Measurements from ENCODE around the gene GLRX.

Gene GLRX

DNA sequence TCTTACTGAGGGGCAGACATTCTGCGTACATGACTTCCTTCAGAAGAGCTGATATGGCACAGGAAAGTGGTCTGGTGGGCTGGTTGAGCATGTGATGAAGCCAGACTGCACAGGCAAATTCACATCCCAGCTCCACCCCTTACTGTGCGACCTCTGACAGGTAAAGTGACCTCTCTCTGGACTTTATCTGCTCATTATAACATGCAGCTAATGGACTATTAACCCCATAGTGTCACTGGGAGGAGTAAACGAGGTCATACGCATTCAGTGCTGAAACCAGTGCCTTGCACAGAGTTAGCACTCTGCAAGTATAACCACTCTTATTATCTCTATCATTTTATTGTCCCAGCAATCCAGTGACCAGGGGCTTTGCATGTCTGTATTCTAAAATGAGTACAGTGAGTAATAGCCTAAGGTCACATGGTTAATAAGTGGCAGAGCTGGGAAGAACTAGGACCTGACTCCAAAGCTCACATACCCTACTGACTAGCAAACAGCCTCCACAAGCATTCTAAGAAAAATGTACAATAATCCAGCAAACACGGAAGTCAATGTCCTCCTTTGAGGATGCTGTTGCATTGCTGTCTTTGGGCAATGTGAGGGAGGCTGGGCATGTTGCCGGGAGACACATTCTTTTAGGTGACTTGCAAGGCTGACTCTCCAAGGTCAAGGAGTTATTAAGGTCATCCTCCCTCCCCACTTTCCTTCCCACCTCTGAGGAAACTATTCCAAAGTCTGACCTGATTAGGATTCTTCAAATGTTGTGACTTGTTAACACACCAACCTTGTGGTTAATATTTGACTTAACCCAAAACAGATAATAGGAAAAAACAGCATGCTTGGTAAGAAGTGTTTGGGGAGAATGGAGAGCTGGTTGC lies 19.0 kb downstream of the GLRX start:
- Histone ChIP-seq H3K27ac (replicated peaks) (no peak overlapping the region), H3K27me3 (ENCODE audit: insufficient read depth, poor library complexity, severe bottlenecking) (no peaks in the 10 kb centered on the region), H3K4me3 (replicated peaks; ENCODE audit: insufficient read depth, low read length) (no peak overlapping the region)
- TF ChIP-seq SPI1 (IDR thresholded peaks at IDR 0.05; ENCODE audit: borderline replicate concordance, low read depth) (no peak), GABPA (IDR thresholded peaks at IDR 0.05; ENCODE audit: low read depth) (no peak), POLR2AphosphoS5 (IDR thresholded peaks at IDR 0.05; ENCODE audit: low read depth) (no peak)
- TF ChIP-seq, protein P1, sequence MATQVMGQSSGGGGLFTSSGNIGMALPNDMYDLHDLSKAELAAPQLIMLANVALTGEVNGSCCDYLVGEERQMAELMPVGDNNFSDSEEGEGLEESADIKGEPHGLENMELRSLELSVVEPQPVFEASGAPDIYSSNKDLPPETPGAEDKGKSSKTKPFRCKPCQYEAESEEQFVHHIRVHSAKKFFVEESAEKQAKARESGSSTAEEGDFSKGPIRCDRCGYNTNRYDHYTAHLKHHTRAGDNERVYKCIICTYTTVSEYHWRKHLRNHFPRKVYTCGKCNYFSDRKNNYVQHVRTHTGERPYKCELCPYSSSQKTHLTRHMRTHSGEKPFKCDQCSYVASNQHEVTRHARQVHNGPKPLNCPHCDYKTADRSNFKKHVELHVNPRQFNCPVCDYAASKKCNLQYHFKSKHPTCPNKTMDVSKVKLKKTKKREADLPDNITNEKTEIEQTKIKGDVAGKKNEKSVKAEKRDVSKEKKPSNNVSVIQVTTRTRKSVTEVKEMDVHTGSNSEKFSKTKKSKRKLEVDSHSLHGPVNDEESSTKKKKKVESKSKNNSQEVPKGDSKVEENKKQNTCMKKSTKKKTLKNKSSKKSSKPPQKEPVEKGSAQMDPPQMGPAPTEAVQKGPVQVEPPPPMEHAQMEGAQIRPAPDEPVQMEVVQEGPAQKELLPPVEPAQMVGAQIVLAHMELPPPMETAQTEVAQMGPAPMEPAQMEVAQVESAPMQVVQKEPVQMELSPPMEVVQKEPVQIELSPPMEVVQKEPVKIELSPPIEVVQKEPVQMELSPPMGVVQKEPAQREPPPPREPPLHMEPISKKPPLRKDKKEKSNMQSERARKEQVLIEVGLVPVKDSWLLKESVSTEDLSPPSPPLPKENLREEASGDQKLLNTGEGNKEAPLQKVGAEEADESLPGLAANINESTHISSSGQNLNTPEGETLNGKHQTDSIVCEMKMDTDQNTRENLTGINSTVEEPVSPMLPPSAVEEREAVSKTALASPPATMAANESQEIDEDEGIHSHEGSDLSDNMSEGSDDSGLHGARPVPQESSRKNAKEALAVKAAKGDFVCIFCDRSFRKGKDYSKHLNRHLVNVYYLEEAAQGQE (IDR thresholded peaks at IDR 0.05; ENCODE audit: insufficient replicate concordance, low read depth) = no peak
- TF ChIP-seq, protein P2, sequence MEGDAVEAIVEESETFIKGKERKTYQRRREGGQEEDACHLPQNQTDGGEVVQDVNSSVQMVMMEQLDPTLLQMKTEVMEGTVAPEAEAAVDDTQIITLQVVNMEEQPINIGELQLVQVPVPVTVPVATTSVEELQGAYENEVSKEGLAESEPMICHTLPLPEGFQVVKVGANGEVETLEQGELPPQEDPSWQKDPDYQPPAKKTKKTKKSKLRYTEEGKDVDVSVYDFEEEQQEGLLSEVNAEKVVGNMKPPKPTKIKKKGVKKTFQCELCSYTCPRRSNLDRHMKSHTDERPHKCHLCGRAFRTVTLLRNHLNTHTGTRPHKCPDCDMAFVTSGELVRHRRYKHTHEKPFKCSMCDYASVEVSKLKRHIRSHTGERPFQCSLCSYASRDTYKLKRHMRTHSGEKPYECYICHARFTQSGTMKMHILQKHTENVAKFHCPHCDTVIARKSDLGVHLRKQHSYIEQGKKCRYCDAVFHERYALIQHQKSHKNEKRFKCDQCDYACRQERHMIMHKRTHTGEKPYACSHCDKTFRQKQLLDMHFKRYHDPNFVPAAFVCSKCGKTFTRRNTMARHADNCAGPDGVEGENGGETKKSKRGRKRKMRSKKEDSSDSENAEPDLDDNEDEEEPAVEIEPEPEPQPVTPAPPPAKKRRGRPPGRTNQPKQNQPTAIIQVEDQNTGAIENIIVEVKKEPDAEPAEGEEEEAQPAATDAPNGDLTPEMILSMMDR (IDR thresholded peaks at IDR 0.05; ENCODE audit: insufficient read depth, low read length) = no peak
- no peak for DNase-seq (ENCODE audit: low read depth in 1 of 2, low spot score in 1 of 2)

DNA sequence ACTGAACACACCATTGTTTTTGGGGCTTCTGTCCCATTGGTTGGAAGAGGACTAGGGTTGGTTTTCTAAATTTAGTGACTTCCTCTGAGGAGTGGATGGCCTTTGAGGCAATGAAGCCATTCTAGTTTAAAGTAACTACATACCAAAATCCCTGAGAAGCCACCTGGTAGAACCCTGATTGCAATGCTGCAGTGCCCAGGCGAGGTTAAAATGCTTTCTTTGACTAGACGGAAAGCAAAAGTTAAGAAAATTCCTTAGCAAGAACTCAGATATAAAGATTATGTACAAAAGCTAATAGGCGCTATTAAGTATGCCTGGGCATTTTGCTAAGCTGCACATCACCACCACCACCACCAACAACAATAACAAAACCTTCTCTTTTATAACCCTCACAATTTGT lies 20.6 kb downstream of the GLRX start:
- DNase-seq (ENCODE audit: low read depth in 1 of 2, low spot score in 1 of 2) = no peak
- H3K27ac ChIP-seq (replicated peaks) = no peak overlapping the region
- H3K27me3 ChIP-seq (ENCODE audit: insufficient read depth, poor library complexity, severe bottlenecking) = no peaks in the 10 kb centered on the region
- no peak for TF ChIP-seq POLR2AphosphoS5 (IDR thresholded peaks at IDR 0.05; ENCODE audit: low read depth)
- no peak for TF ChIP-seq SPI1 (IDR thresholded peaks at IDR 0.05; ENCODE audit: borderline replicate concordance, low read depth)
- TF ChIP-seq, protein P2 (IDR thresholded peaks at IDR 0.05; ENCODE audit: insufficient read depth, low read length) = no peak
- no peak for TF ChIP-seq GABPA (IDR thresholded peaks at IDR 0.05; ENCODE audit: low read depth)
- TF ChIP-seq, protein P1 (IDR thresholded peaks at IDR 0.05; ENCODE audit: insufficient replicate concordance, low read depth) = no peak
- no peak overlapping the region for H3K4me3 ChIP-seq (replicated peaks; ENCODE audit: insufficient read depth, low read length)

DNA sequence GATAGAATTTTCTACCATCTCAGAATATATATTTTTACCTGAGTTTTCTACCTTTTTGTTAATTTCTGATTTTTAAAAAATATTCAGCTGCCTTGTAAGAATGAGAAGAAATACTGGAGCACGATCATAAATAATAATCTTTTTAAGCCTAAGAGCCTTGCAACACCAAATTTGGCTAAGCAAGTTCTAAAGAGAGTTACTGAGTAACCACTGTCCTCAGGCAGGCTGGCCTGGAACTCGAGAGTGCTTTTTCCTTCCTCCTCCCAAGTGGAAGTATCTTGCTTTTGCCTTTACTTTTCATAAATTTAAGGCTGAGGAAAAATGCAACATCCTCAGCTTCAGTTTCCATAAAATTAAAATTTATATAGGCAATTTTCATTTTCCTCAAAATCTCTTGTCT lies 21.0 kb downstream of the GLRX start:
- TF ChIP-seq, protein P1 (IDR thresholded peaks at IDR 0.05; ENCODE audit: insufficient replicate concordance, low read depth) = no peak
- TF ChIP-seq SPI1 (IDR thresholded peaks at IDR 0.05; ENCODE audit: borderline replicate concordance, low read depth) (no peak), POLR2AphosphoS5 (IDR thresholded peaks at IDR 0.05; ENCODE audit: low read depth) (no peak), GABPA (IDR thresholded peaks at IDR 0.05; ENCODE audit: low read depth) (no peak)
- TF ChIP-seq, protein P2 (IDR thresholded peaks at IDR 0.05; ENCODE audit: insufficient read depth, low read length) = no peak
- Histone ChIP-seq H3K27me3 (ENCODE audit: insufficient read depth, poor library complexity, severe bottlenecking) (no peaks in the 10 kb centered on the region), H3K27ac (replicated peaks) (no peak overlapping the region), H3K4me3 (replicated peaks; ENCODE audit: insufficient read depth, low read length) (no peak overlapping the region)
- no peak for DNase-seq (ENCODE audit: low read depth in 1 of 2, low spot score in 1 of 2)
